Ectodermal cell (in vitro differentiated cells): Measurements from ENCODE around the gene DIAPH2.

ENCODE experiments used
- H3K27ac ChIP-seq: 2 replicates; pipeline ENCODE4 v1.7.0; 2013; ENCODE audit warnings: mild to moderate bottlenecking, low read depth, low read length; ENCODE audit not compliant: insufficient read depth, poor library complexity, severe bottlenecking
- H3K27me3 ChIP-seq: 2 replicates; pipeline ENCODE4 v1.7.0; 2013; ENCODE audit warnings: mild to moderate bottlenecking, low read length; ENCODE audit not compliant: insufficient read depth, control insufficient read depth, poor library complexity, severe bottlenecking
- H3K36me3 ChIP-seq: one replicate; pipeline ENCODE4 v1.7.0; 2013; ENCODE audit warnings: low read length; ENCODE audit not compliant: control insufficient read depth, insufficient read depth
- H3K4me1 ChIP-seq: one replicate; pipeline ENCODE4 v1.7.0; 2013; ENCODE audit warnings: low read length; ENCODE audit not compliant: control insufficient read depth, insufficient read depth
- H3K4me3 ChIP-seq: 2 replicates; pipeline ENCODE4 v1.7.0; 2013; ENCODE audit warnings: low read depth, low read length, control low read depth; ENCODE audit not compliant: insufficient read depth
- H3K9me3 ChIP-seq: 2 replicates; pipeline ENCODE4 v1.7.0; 2013; ENCODE audit warnings: mild to moderate bottlenecking, low read length, moderate library complexity; ENCODE audit not compliant: control insufficient read depth
- WGBS, 2 experiments: methylation state at CpG; one replicate each; pipeline ENCODE4 v1.1.7; 2013; ENCODE audit warnings: missing lambda C conversion rate in 2 of 2; 5-methylcytosine and 5-hydroxymethylcytosine counted together

The DIAPH2 gene

GRCh38 chrX:97230948-97231347, 546.3 kb downstream of the DIAPH2 start:
- H3K27ac ChIP-seq: no peak overlapping the region
- no peaks in the 10 kb centered on the region for H3K4me1 ChIP-seq
- H3K27me3 ChIP-seq: no peaks in the 10 kb centered on the region
- H3K36me3 ChIP-seq: no peaks in the 10 kb centered on the region
- H3K9me3 ChIP-seq: no peaks in the 10 kb centered on the region
- H3K4me3 ChIP-seq: no peak overlapping the region
- WGBS, 2 experiments: 95% methylated on average over 2 of the region's 3 CpGs

- WGBS, 2 experiments: 94% methylated on average over 3 of the region's 3 CpGs; no CpG with 5 or more reads in 1 of the 2 experiments
- Histone ChIP-seq H3K36me3 (no peaks in the 10 kb centered on the region), H3K27ac (no peak overlapping the region), H3K4me1 (no peaks in the 10 kb centered on the region), H3K4me3 (no peak overlapping the region), H3K9me3 (no peaks in the 10 kb centered on the region), H3K27me3 (no peaks in the 10 kb centered on the region)
Observed at GRCh38 chrX:97234471-97235081, 549.9 kb downstream of the DIAPH2 start.

DNA sequence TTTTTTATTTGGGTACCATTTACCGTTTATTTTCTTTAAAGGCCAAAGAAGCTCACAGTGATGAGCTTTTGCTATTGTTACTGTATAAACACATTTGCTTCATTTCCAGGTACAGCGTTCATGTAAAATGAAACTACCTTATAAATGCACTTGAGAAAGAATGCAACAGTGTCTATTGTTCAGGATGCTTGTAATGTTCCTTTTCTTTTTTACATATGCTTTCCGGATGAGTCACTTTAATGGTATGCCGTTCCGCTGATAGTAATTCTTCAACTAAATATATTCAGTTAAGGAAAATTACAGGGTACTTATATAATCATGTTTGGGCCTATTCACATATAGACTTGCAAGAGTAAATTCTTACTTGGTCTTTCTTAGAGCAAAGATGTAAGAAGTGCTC, 554.0 kb downstream of the DIAPH2 start:
- no peaks in the 10 kb centered on the region for H3K36me3 ChIP-seq
- H3K4me3 ChIP-seq: no peak overlapping the region
- no peaks in the 10 kb centered on the region for H3K9me3 ChIP-seq
- 93% methylated on average over 3 of the region's 5 CpGs; no CpG with 5 or more reads in 1 of the 2 experiments for WGBS, 2 experiments
- H3K27ac ChIP-seq: no peak overlapping the region
- no peaks in the 10 kb centered on the region for H3K27me3 ChIP-seq
- no peaks in the 10 kb centered on the region for H3K4me1 ChIP-seq

DNA sequence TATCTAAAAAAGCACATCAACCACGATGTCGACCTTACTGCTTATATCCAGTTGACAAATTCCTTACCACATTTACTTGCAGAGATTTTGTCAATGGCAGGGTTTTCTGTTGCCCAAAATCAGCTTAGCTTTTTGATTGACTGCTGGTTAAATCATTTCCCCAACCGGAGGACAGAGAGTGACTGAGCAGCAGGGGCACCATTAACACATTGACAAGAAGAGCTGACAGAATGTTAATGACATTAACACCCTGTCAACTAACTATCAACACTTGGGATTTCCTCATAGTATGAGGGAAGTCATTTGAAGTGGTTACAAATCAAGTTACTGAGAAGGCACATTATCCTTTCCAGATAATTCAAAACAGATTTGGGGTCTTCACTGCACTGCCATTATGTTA, 567.5 kb downstream of the DIAPH2 start:
- Histone ChIP-seq H3K27ac (no peak overlapping the region), H3K27me3 (no peaks in the 10 kb centered on the region), H3K4me3 (no peak overlapping the region), H3K36me3 (no peaks in the 10 kb centered on the region), H3K9me3 (no peaks in the 10 kb centered on the region), H3K4me1 (no peaks in the 10 kb centered on the region)
- 16 to 22% methylated on average over 3 of the region's 3 CpGs for WGBS, 2 experiments

DNA sequence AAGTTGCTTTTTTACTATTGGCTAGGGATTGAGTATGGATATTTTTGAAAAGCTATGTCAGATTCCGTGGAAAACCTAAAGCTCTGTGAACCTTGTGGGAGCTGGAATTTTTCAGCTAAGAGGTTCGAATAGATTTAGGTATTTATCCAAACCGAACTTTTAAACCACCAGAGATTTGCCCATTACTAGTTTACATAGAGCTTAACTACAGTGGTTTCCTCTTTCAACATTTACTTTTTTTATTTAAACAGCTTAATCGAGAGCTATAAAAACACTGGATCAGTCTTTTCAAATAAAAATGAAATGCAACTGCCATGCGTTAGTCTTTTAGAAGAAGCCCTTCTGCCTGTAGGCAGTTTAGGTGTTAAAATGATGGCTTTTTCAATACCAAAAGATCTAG, 576.0 kb downstream of the DIAPH2 start:
- no peaks in the 10 kb centered on the region for H3K9me3 ChIP-seq
- H3K27ac ChIP-seq: no peak overlapping the region
- no peaks in the 10 kb centered on the region for H3K27me3 ChIP-seq
- no peak overlapping the region for H3K4me3 ChIP-seq
- H3K36me3 ChIP-seq: no peaks in the 10 kb centered on the region
- WGBS, 2 experiments: 92 to 93% methylated on average over 4 to 5 of the region's 5 CpGs
- H3K4me1 ChIP-seq: no peaks in the 10 kb centered on the region

GRCh38 chrX:97266406-97267121, 581.9 kb downstream of the DIAPH2 start:
- WGBS, 2 experiments: 100% methylated on average over 1 of the region's 2 CpGs
- H3K27me3 ChIP-seq: no peaks in the 10 kb centered on the region
- no peaks in the 10 kb centered on the region for H3K9me3 ChIP-seq
- H3K36me3 ChIP-seq: no peaks in the 10 kb centered on the region
- no peak overlapping the region for H3K27ac ChIP-seq
- H3K4me3 ChIP-seq: no peak overlapping the region
- no peaks in the 10 kb centered on the region for H3K4me1 ChIP-seq

- 85 to 90% methylated on average over 3 to 4 of the region's 4 CpGs for WGBS, 2 experiments
- H3K36me3 ChIP-seq: no peaks in the 10 kb centered on the region
- H3K27ac ChIP-seq: no peak overlapping the region
- H3K27me3 ChIP-seq: no peaks in the 10 kb centered on the region
- H3K4me3 ChIP-seq: no peak overlapping the region
- H3K4me1 ChIP-seq: no peaks in the 10 kb centered on the region
- no peaks in the 10 kb centered on the region for H3K9me3 ChIP-seq
Observed at GRCh38 chrX:97267396-97268181, 582.9 kb downstream of the DIAPH2 start.

DNA sequence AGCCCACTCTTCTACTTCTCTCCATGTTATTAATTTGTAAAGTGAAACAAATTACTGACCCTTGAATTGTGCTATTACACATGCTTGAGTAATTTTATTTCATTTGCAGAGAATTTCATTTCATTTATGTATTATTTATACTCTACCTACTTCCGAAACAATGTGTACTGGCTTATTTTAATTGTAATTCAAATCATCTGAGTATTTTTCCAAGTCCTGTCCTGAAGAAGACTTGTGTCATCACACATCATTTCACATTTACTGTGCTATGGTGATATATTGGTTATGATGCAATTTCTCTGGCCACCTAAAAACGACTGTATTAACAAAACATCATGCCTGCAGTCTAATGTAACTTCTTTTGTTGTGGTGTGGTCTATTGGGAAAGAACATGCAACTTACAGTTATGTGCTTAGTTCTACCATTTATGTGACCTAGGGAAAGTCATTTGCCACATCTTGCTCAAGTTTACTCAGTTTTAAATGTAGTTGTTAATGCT, 583.6 kb downstream of the DIAPH2 start:
- 100% methylated on average over 1 of the region's 2 CpGs; no CpG with 5 or more reads in 1 of the 2 experiments for WGBS, 2 experiments
- H3K4me1 ChIP-seq: no peaks in the 10 kb centered on the region

GRCh38 chrX:97284531-97284930, 599.9 kb downstream of the DIAPH2 start:
- Histone ChIP-seq H3K27ac (no peak overlapping the region), H3K4me3 (no peak overlapping the region), H3K4me1 (no peaks in the 10 kb centered on the region), H3K9me3 (no peaks in the 10 kb centered on the region), H3K36me3 (no peaks in the 10 kb centered on the region), H3K27me3 (no peaks in the 10 kb centered on the region)
- 95 to 96% methylated on average over 7 to 9 of the region's 9 CpGs for WGBS, 2 experiments

More for the DNA sequence above, 583.6 kb downstream of the DIAPH2 start:
- Histone ChIP-seq H3K4me3 (no peak overlapping the region), H3K9me3 (no peaks in the 10 kb centered on the region), H3K27me3 (no peaks in the 10 kb centered on the region), H3K27ac (no peak overlapping the region), H3K36me3 (no peaks in the 10 kb centered on the region)

GRCh38 chrX:97290199-97290598, 605.6 kb downstream of the DIAPH2 start:
- no peaks in the 10 kb centered on the region for H3K9me3 ChIP-seq
- no peaks in the 10 kb centered on the region for H3K36me3 ChIP-seq
- H3K27me3 ChIP-seq: no peaks in the 10 kb centered on the region
- no peak overlapping the region for H3K4me3 ChIP-seq
- WGBS, 2 experiments: 64 to 86% methylated on average over 1 of the region's 1 CpG
- no peaks in the 10 kb centered on the region for H3K4me1 ChIP-seq
- no peak overlapping the region for H3K27ac ChIP-seq
